Measurements from ENCODE around the gene SYT9.

SYT9 gene

GRCh38 chr11:7508087-7508486 lies 256.4 kb downstream of the SYT9 start:
- no peak overlapping the region for H3K4me3 ChIP-seq (ENCODE audit: control insufficient read depth, low read depth, low read length)
- TF ChIP-seq CTCF (conservative IDR thresholded peaks at IDR 0.05; ENCODE audit: control insufficient read depth, insufficient read depth, low read depth, low read length): no peak
- DNase-seq (ENCODE audit: low read depth): no peak

- no peak overlapping the region for H3K4me3 ChIP-seq (ENCODE audit: control insufficient read depth, low read depth, low read length)
- no peak for DNase-seq (ENCODE audit: low read depth)
- TF ChIP-seq CTCF (conservative IDR thresholded peaks at IDR 0.05; ENCODE audit: control insufficient read depth, insufficient read depth, low read depth, low read length): no peak
Observed at GRCh38 chr11:7509966-7510365, 258.3 kb downstream of the SYT9 start.

- no peak overlapping the region for H3K4me3 ChIP-seq (ENCODE audit: control insufficient read depth, low read depth, low read length)
- TF ChIP-seq CTCF (conservative IDR thresholded peaks at IDR 0.05; ENCODE audit: control insufficient read depth, insufficient read depth, low read depth, low read length): no peak
- DNase-seq (ENCODE audit: low read depth): no peak
Observed at GRCh38 chr11:7511401-7511800, 259.7 kb downstream of the SYT9 start.

- no peak for TF ChIP-seq CTCF (conservative IDR thresholded peaks at IDR 0.05; ENCODE audit: control insufficient read depth, insufficient read depth, low read depth, low read length)
- H3K4me3 ChIP-seq (ENCODE audit: control insufficient read depth, low read depth, low read length): peak overlapping the region; percentile 70
- peak; percentile 43 for DNase-seq (ENCODE audit: low read depth)
Observed at GRCh38 chr11:7512525-7513233, 261.0 kb downstream of the SYT9 start.

- H3K4me3 ChIP-seq (ENCODE audit: control insufficient read depth, low read depth, low read length): peak within 1 kb of the TSS; percentile 70
- peak; percentile 72 for TF ChIP-seq CTCF (conservative IDR thresholded peaks at IDR 0.05; ENCODE audit: control insufficient read depth, insufficient read depth, low read depth, low read length)
- DNase-seq (ENCODE audit: low read depth): peak; percentile 62
Observed at GRCh38 chr11:7513234-7514098, 261.8 kb downstream of the SYT9 start, which contains the start of gene PPFIBP2. Gene PPFIBP2, plus strand, starts transcription at chr11:7513999. Its CDS starts 35,477 bp downstream, at chr11:7549476.

GRCh38 chr11:7514099-7514591 lies 262.4 kb downstream of the SYT9 start:
- no peak for TF ChIP-seq CTCF (conservative IDR thresholded peaks at IDR 0.05; ENCODE audit: control insufficient read depth, insufficient read depth, low read depth, low read length)
- no peak for DNase-seq (ENCODE audit: low read depth)
- peak overlapping the region; percentile 70 for H3K4me3 ChIP-seq (ENCODE audit: control insufficient read depth, low read depth, low read length)

Data from fibroblast of mammary gland (primary cell).